ENCODE data around the gene RAPGEF3. TPM values are rescaled to one million over a fixed set of nuclear protein-coding genes. Genes with fewer than 3 reads are reported as not detected.

RAPGEF3 gene
- total RNA-seq, 1 experiment from 2014 or later, result 8.2 TPM

GRCh38 chr12:47721431-47721973 lies 37.2 kb downstream of the RAPGEF3 start:
- Mint-ChIP-seq H3K4me1 (ENCODE audit: low read depth, unreplicated experiment) (peaks cover 13% of the 10 kb centered on the region), H3K27ac (ENCODE audit: unreplicated experiment) (no peak overlapping the region), H3K36me3 (ENCODE audit: insufficient read depth, unreplicated experiment) (no peaks in the 10 kb centered on the region), H3K9me3 (ENCODE audit: low read depth, unreplicated experiment) (no peaks in the 10 kb centered on the region), H3K27me3 (ENCODE audit: unreplicated experiment) (no peaks in the 10 kb centered on the region), H3K4me3 (ENCODE audit: low read depth, unreplicated experiment) (no peak overlapping the region)
- no peak for DNase-seq
- CTCF ChIA-PET, result no interaction called here
- BruUV-seq (replicated peaks), result no TSS peak
- no peak for TF ChIP-seq CTCF (IDR thresholded peaks at IDR 0.05; ENCODE audit: unreplicated experiment)
- intact Hi-C loops (cut with micrococcal nuclease; ENCODE audit: unreplicated experiment), result no loop called here

- Mint-ChIP-seq H3K4me3 (ENCODE audit: low read depth, unreplicated experiment) (no peak overlapping the region), H3K27ac (ENCODE audit: unreplicated experiment) (no peak overlapping the region), H3K27me3 (ENCODE audit: unreplicated experiment) (no peaks in the 10 kb centered on the region), H3K9me3 (ENCODE audit: low read depth, unreplicated experiment) (no peaks in the 10 kb centered on the region), H3K36me3 (ENCODE audit: insufficient read depth, unreplicated experiment) (no peaks in the 10 kb centered on the region), H3K4me1 (ENCODE audit: low read depth, unreplicated experiment) (peaks cover 13% of the 10 kb centered on the region)
- CTCF ChIA-PET, result no interaction called here
- no TSS peak for BruUV-seq (replicated peaks)
- intact Hi-C loops (cut with micrococcal nuclease; ENCODE audit: unreplicated experiment), result no loop called here
- DNase-seq, result no peak
- TF ChIP-seq CTCF (IDR thresholded peaks at IDR 0.05; ENCODE audit: unreplicated experiment), result no peak
Observed at GRCh38 chr12:47718531-47718930, 40.1 kb downstream of the RAPGEF3 start.

- Mint-ChIP-seq H3K9me3 (ENCODE audit: low read depth, unreplicated experiment) (no peaks in the 10 kb centered on the region), H3K27me3 (ENCODE audit: unreplicated experiment) (no peaks in the 10 kb centered on the region), H3K4me1 (ENCODE audit: low read depth, unreplicated experiment) (peaks cover 12% of the 10 kb centered on the region), H3K4me3 (ENCODE audit: low read depth, unreplicated experiment) (no peak overlapping the region), H3K36me3 (ENCODE audit: insufficient read depth, unreplicated experiment) (no peaks in the 10 kb centered on the region), H3K27ac (ENCODE audit: unreplicated experiment) (no peak overlapping the region)
- no TSS peak for BruUV-seq (replicated peaks)
- no peak for TF ChIP-seq CTCF (IDR thresholded peaks at IDR 0.05; ENCODE audit: unreplicated experiment)
- CTCF ChIA-PET, result no interaction called here
- peak; percentile 43 for DNase-seq
- intact Hi-C loops (cut with micrococcal nuclease; ENCODE audit: unreplicated experiment), result no loop called here
Observed at GRCh38 chr12:47717443-47718193, 41.1 kb downstream of the RAPGEF3 start.

- intact Hi-C loops (cut with micrococcal nuclease; ENCODE audit: unreplicated experiment), result no loop called here
- CTCF ChIA-PET, result interaction anchor here (2.3 kb wide), 1 partner anchor 121 kb away, joined by 11 read pairs; no protein-coding TSS in a partner anchor
- peaks cover 6% of the 10 kb centered on the region for H3K4me1 Mint-ChIP-seq (ENCODE audit: low read depth, unreplicated experiment)
- no peak for TF ChIP-seq CTCF (IDR thresholded peaks at IDR 0.05; ENCODE audit: unreplicated experiment)
- H3K36me3 Mint-ChIP-seq (ENCODE audit: insufficient read depth, unreplicated experiment), result no peaks in the 10 kb centered on the region
- no peak for DNase-seq
- H3K27me3 Mint-ChIP-seq (ENCODE audit: unreplicated experiment), result no peaks in the 10 kb centered on the region
- H3K4me3 Mint-ChIP-seq (ENCODE audit: low read depth, unreplicated experiment), result no peak overlapping the region
- no peaks in the 10 kb centered on the region for H3K9me3 Mint-ChIP-seq (ENCODE audit: low read depth, unreplicated experiment)
- no TSS peak for BruUV-seq (replicated peaks)
- no peak overlapping the region for H3K27ac Mint-ChIP-seq (ENCODE audit: unreplicated experiment)
Observed at GRCh38 chr12:47717046-47717442, 41.6 kb downstream of the RAPGEF3 start.
